Suppressor macrophage treated with lipopolysaccharide for 4 hours (primary cell): ENCODE data around the gene HRH2.

Experiments used
- DNase-seq: peaks from one replicate; pipeline ENCODE4 v3.0.0-alpha.2; 2020

Gene HRH2

GRCh38 chr5:175745210-175745609 lies 87.3 kb downstream of the HRH2 start:
- no peak for DNase-seq

GRCh38 chr5:175746851-175747250 lies 89.0 kb downstream of the HRH2 start:
- peak; percentile 21 for DNase-seq

GRCh38 chr5:175747539-175748060 lies 89.7 kb downstream of the HRH2 start:
- DNase-seq: no peak

- DNase-seq: no peak
Measured at GRCh38 chr5:175748650-175749049, 90.8 kb downstream of the HRH2 start.

GRCh38 chr5:175749591-175749990 lies 91.7 kb downstream of the HRH2 start:
- DNase-seq: no peak

GRCh38 chr5:175750511-175750931 lies 92.7 kb downstream of the HRH2 start:
- no peak for DNase-seq

GRCh38 chr5:175751369-175751768 lies 93.5 kb downstream of the HRH2 start:
- no peak for DNase-seq

GRCh38 chr5:175752826-175753535 lies 95.1 kb downstream of the HRH2 start:
- DNase-seq: no peak

- DNase-seq: no peak
Measured at GRCh38 chr5:175753536-175754402, 95.9 kb downstream of the HRH2 start.

GRCh38 chr5:175759991-175760390 lies 102.1 kb downstream of the HRH2 start:
- peak; percentile 36 for DNase-seq
